ENCODE measurements around the gene MAP4K4. TPM values are rescaled to one million over a fixed set of nuclear protein-coding genes. Genes with fewer than 3 reads are reported as not detected.

Gene MAP4K4
- total RNA-seq, 1 donor from 2014 or later: 122 TPM

DNA sequence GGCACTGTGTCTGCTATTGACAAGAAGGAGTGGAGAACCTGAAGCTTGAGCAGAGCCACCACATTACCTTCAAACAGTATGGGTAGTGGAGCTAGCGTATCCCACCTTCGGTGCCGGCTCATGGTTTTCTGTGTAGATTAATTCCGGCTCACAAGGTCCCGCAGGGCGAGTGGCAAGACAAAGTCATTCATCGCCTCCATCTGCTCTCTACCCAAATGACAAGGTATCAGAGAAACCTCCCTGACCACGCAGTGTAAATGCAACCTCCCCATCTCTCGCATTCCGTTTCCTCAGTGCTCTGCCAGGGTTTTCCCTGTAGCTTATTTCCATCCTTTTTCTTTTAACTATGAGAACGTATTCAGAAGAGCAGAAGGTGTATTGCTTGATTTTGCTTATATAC is 79.8 kb downstream of the MAP4K4 start:
- H3K4me1 Mint-ChIP-seq (ENCODE audit: low read depth): peaks cover 65% of the 10 kb centered on the region
- H3K27me3 Mint-ChIP-seq (ENCODE audit: low read depth): no peaks in the 10 kb centered on the region
- H3K27ac Mint-ChIP-seq (ENCODE audit: unreplicated experiment): no peak overlapping the region
- no peak for DNase-seq (ENCODE audit: low spot score)
- no peak overlapping the region for H3K4me3 Mint-ChIP-seq (ENCODE audit: unreplicated experiment)
- peaks cover 4% of the 10 kb centered on the region for H3K9me3 Mint-ChIP-seq (ENCODE audit: low read depth)
- no peaks in the 10 kb centered on the region for H3K36me3 Mint-ChIP-seq (ENCODE audit: low read depth)
- TF ChIP-seq, protein P1, sequence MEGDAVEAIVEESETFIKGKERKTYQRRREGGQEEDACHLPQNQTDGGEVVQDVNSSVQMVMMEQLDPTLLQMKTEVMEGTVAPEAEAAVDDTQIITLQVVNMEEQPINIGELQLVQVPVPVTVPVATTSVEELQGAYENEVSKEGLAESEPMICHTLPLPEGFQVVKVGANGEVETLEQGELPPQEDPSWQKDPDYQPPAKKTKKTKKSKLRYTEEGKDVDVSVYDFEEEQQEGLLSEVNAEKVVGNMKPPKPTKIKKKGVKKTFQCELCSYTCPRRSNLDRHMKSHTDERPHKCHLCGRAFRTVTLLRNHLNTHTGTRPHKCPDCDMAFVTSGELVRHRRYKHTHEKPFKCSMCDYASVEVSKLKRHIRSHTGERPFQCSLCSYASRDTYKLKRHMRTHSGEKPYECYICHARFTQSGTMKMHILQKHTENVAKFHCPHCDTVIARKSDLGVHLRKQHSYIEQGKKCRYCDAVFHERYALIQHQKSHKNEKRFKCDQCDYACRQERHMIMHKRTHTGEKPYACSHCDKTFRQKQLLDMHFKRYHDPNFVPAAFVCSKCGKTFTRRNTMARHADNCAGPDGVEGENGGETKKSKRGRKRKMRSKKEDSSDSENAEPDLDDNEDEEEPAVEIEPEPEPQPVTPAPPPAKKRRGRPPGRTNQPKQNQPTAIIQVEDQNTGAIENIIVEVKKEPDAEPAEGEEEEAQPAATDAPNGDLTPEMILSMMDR (IDR thresholded peaks at IDR 0.05): no peak

DNA sequence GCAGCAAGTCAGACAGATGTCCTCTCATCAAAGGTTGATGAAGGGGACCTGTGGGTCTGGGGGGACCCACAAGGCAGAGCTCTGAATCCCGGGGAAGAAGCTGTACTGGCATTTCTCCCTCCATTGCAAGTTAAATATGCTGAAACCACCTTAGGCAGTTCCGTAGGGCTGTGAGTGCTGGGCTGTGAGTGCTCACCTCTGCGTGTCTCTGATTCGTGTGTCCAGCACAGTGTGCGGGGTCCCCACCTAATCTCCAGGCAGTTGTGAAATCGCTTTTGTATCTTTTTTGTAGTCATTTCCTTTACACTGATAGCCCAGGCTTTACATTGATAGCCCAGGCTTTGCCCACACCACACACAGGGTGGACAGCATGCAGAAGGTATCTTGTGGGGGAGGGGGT is 80.6 kb downstream of the MAP4K4 start:
- TF ChIP-seq, protein P1 (IDR thresholded peaks at IDR 0.05): no peak
- Mint-ChIP-seq H3K27me3 (ENCODE audit: low read depth) (no peaks in the 10 kb centered on the region), H3K4me3 (ENCODE audit: unreplicated experiment) (no peak overlapping the region), H3K36me3 (ENCODE audit: low read depth) (no peaks in the 10 kb centered on the region), H3K4me1 (ENCODE audit: low read depth) (peaks cover 63% of the 10 kb centered on the region), H3K9me3 (ENCODE audit: low read depth) (peaks cover 4% of the 10 kb centered on the region), H3K27ac (ENCODE audit: unreplicated experiment) (no peak overlapping the region)
- no peak for DNase-seq (ENCODE audit: low spot score)

DNA sequence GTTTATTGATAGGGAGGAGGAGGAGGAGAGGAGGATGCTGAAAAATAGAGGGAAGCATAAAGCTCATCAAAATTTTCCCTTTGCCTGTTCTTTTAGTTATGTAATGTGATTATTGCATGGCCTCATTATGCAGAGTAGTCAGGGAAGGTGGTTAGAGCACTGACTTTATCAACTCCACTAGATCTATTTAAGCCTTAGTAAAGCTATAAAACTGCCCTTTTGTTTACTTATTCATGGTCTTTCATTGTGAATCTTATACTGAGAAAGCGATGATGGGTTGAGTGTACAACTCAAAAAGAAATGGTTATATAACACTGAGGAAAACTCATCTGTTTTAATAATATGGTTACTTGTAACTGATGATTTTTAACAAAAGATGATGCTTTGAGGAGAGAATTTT is 81.7 kb downstream of the MAP4K4 start:
- no peaks in the 10 kb centered on the region for H3K27me3 Mint-ChIP-seq (ENCODE audit: low read depth)
- H3K36me3 Mint-ChIP-seq (ENCODE audit: low read depth): peaks cover 2% of the 10 kb centered on the region
- peaks cover 60% of the 10 kb centered on the region for H3K4me1 Mint-ChIP-seq (ENCODE audit: low read depth)
- H3K27ac Mint-ChIP-seq (ENCODE audit: unreplicated experiment): no peak overlapping the region
- no peaks in the 10 kb centered on the region for H3K9me3 Mint-ChIP-seq (ENCODE audit: low read depth)
- DNase-seq (ENCODE audit: low spot score): no peak
- H3K4me3 Mint-ChIP-seq (ENCODE audit: unreplicated experiment): no peak overlapping the region
- TF ChIP-seq, protein P1 (IDR thresholded peaks at IDR 0.05): no peak

DNA sequence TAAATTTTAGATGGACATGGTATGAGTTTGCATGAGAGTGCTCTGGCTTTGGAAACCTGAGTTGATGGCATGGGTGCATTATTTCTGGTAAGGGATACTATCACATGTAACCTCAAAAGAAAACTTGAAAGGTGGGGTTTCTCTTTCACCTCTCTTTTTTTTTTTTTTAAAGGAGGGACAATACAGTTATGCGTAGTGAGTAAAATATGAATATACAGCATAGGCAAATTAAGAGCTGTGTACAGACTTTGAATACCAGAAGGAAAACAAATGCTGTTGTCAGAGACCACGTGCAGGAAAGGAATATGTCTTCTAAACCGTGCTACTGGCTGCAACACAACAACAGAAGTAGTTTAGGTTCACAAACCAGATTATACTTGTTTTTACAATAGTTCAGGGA is 82.1 kb downstream of the MAP4K4 start:
- no peaks in the 10 kb centered on the region for H3K27me3 Mint-ChIP-seq (ENCODE audit: low read depth)
- no peak for DNase-seq (ENCODE audit: low spot score)
- peaks cover 57% of the 10 kb centered on the region for H3K4me1 Mint-ChIP-seq (ENCODE audit: low read depth)
- TF ChIP-seq, protein P1 (IDR thresholded peaks at IDR 0.05): no peak
- no peak overlapping the region for H3K27ac Mint-ChIP-seq (ENCODE audit: unreplicated experiment)
- H3K4me3 Mint-ChIP-seq (ENCODE audit: unreplicated experiment): no peak overlapping the region
- H3K36me3 Mint-ChIP-seq (ENCODE audit: low read depth): peaks cover 2% of the 10 kb centered on the region
- H3K9me3 Mint-ChIP-seq (ENCODE audit: low read depth): no peaks in the 10 kb centered on the region

DNA sequence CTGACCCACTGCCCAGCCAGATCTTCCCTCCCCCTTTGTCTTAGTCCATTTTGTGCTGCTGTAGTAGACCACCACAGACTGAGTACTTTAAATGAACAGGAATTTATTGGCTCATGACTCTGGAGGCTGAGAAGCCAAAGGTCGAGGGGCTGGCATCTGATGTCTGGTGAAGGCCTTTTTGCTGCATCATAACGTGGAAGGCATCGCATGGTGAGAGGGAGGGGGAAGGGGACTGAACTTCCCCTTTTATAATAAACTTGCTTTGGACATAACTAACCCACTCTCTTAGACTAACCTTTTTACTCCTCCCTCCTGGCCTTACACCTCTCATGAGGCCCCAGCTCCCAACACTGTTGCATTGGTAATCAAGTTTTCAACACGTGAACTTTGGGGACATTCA is 83.8 kb downstream of the MAP4K4 start:
- Mint-ChIP-seq H3K9me3 (ENCODE audit: low read depth) (no peaks in the 10 kb centered on the region), H3K36me3 (ENCODE audit: low read depth) (peaks cover 2% of the 10 kb centered on the region), H3K27me3 (ENCODE audit: low read depth) (no peaks in the 10 kb centered on the region), H3K4me3 (ENCODE audit: unreplicated experiment) (no peak overlapping the region), H3K4me1 (ENCODE audit: low read depth) (peaks cover 53% of the 10 kb centered on the region), H3K27ac (ENCODE audit: unreplicated experiment) (no peak overlapping the region)
- TF ChIP-seq, protein P1 (IDR thresholded peaks at IDR 0.05): no peak
- DNase-seq (ENCODE audit: low spot score): no peak

All from chondrocyte (in vitro differentiated cells).